HK-2 (cell line): ENCODE results near the gene ZFP64.
A peak's percentile ranks its signal among the peaks of the same experiment; 100 is the strongest.
"Not testable (repeated sequence)": the region's sequence is repeated elsewhere in the genome, so short reads cannot be mapped to it uniquely, and the experiment has no call there.

Experiments used
- DNase-seq: peaks from one replicate; pipeline ENCODE4 v3.0.0-alpha.2; 2018; ENCODE audit not compliant: unreplicated experiment

ZFP64 gene

GRCh38 chr20:52191132-52191915 is at the start of gene ZFP64:
TSS of gene ZFP64 (minus strand) at chr20:52191779. CDS start at chr20:52191636, 143 bp downstream.
- peak; percentile 81 for DNase-seq

- no peak for DNase-seq
Measured at GRCh38 chr20:52240802-52241201, 49.2 kb upstream of the ZFP64 start.

GRCh38 chr20:52239102-52239501 is 47.5 kb upstream of the ZFP64 start:
- DNase-seq: no peak

- no peak for DNase-seq
Measured at GRCh38 chr20:52236292-52236691, 44.7 kb upstream of the ZFP64 start.

DNA sequence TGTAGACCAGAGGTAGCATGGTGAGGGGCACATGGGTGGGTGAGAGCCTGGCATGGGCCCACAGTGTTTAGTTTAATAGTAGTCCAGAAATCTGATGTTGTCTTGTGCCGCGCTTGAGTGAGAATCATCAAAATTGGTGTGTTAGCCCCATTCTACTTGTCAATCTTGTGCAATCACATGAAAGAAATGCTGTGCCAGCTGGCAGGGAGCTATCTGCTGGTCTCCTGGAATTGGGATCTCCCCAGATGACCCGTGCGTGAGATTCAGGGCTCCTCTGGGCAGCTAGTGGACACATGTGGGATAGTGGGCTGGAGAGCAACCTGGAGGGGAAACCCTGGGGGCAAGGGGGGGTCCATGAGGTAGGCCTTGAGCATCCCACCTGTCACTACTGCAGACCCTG is 43.5 kb upstream of the ZFP64 start:
- no peak for DNase-seq

GRCh38 chr20:52234302-52235045 is 42.9 kb upstream of the ZFP64 start:
- no peak for DNase-seq

GRCh38 chr20:52231230-52231746 is 39.7 kb upstream of the ZFP64 start:
- no peak for DNase-seq

DNA sequence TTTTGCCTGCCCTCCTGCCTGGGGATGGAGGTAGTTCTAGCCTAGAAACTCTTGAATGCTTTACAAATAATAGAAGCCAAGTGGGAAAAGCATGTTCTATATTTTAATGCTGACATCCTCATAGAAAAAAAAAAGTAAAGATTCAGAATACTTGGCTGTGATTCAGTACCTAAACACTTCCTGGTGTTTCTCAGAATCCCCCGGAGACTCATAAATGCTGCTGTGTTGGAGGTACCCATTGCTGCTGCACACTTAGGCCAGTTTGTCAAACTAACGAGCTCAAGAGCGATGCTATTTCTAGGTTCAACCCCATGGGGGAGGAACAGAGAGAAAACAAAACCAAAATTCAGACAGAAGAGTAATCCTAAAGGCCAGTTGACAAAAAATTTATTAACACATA is 38.8 kb upstream of the ZFP64 start:
- DNase-seq: no peak

GRCh38 chr20:52229346-52229745 is 37.8 kb upstream of the ZFP64 start:
- not testable (repeated sequence) for DNase-seq

GRCh38 chr20:52226370-52226769 is 34.8 kb upstream of the ZFP64 start:
- no peak for DNase-seq

GRCh38 chr20:52224920-52225319 is 33.3 kb upstream of the ZFP64 start:
- DNase-seq: no peak

- DNase-seq: not testable (repeated sequence)
Measured at GRCh38 chr20:52221362-52221761, 29.8 kb upstream of the ZFP64 start.

- not testable (repeated sequence) for DNase-seq
Measured at GRCh38 chr20:52220891-52221290, 29.3 kb upstream of the ZFP64 start.

- no peak for DNase-seq
Measured at GRCh38 chr20:52219441-52219840, 27.9 kb upstream of the ZFP64 start.

DNA sequence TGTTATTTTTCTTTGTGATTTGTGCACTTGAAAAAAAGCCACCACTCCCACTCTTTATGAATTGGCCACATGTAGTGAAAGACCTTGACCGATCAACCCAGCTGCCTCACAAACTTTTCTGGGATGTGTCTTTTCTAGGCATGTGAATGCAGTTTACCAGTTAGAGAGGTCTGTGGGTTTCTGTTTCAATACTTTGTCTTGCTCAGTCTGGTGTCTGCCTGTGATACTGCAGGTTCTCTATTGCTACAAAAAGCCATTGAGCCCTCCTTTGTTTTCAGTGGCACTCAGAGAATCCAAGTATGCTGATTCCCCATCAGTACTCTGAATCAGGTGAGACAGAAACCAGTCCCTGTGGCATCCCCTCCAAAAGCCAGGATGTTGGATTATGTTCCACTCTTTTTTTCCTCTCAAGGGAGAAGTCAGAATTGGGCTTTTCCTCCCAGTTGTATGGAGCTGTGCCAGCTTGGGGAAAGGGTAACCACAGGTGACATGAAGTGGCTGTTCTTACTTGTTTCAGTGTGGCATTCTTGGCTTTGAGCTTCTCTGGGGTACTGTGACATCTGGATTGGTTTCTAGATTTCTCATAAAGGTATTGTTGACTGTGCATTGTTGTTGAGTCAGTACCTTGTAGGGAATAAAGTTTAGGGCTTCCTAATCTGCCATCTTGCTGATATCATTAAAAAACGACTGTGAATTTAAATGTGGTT is 26.3 kb upstream of the ZFP64 start:
- DNase-seq: no peak

GRCh38 chr20:52213995-52214394 is 22.4 kb upstream of the ZFP64 start:
- DNase-seq: no peak

GRCh38 chr20:52212943-52213342 is 21.4 kb upstream of the ZFP64 start:
- no peak for DNase-seq

GRCh38 chr20:52210037-52210990 is 18.7 kb upstream of the ZFP64 start:
- no peak for DNase-seq

DNA sequence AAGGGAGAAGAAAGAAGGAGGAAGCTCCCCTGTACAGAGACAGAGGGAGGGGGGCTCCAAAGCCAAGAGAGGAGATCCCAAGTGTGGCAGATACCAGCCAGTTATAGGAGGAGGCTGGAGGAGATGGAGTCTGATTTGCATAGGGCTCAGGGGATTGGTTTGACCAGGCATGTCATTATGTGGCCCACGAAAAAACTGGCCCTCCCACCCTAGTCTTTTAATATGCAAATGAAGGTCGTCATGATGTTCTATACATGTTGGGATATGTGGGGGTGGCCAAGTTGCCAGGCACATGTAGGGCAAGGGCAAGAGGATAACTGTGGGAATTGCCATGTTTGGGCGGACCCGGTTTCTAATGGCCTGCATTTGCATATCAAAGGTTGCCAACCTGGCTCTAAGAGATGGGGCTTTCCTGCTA is 17.6 kb upstream of the ZFP64 start:
- no peak for DNase-seq

DNA sequence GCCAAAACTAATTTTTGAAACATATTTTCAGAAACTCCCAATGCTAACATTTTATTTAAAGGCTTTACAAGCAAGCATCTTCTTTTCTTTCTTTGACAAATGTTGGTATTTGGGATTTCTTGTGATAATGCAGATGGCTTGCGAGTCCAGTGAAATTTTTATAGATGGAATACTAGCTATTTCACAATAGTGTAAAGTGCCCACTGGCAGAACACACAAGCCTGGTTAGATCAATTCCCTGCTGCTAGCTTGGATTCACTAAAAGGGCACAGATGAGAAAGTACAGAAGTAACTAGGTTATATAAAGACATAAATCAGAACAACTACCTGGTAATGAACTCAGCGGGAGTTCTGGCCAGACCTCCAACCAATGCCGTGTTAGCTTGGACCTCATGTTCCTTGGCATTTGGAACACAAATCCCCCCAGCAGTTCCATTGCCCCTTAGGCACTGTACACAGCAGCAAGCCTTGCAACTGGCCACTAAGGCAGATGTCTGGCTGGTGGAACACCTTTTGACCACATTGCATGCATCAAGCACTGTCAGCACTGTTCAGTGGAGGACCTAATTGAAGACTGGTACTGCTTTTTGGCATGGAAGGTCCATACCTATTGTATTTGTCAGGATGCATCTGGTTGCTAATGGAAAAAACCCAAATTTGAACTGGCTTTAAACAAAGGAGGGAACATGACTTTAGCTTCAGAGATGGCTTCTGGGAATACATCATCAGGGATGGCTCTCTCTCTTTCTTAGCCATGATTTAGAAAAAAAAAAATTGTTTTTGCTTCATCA is 15.6 kb upstream of the ZFP64 start:
- no peak for DNase-seq
